Measurements from ENCODE around the gene ANKRD44.

- TF ChIP-seq, protein P1, sequence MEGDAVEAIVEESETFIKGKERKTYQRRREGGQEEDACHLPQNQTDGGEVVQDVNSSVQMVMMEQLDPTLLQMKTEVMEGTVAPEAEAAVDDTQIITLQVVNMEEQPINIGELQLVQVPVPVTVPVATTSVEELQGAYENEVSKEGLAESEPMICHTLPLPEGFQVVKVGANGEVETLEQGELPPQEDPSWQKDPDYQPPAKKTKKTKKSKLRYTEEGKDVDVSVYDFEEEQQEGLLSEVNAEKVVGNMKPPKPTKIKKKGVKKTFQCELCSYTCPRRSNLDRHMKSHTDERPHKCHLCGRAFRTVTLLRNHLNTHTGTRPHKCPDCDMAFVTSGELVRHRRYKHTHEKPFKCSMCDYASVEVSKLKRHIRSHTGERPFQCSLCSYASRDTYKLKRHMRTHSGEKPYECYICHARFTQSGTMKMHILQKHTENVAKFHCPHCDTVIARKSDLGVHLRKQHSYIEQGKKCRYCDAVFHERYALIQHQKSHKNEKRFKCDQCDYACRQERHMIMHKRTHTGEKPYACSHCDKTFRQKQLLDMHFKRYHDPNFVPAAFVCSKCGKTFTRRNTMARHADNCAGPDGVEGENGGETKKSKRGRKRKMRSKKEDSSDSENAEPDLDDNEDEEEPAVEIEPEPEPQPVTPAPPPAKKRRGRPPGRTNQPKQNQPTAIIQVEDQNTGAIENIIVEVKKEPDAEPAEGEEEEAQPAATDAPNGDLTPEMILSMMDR (conservative IDR thresholded peaks at IDR 0.05; ENCODE audit: low read depth, low read length), result no peak
- TF ChIP-seq EZH2 (IDR thresholded peaks at IDR 0.05; ENCODE audit: low read length, unreplicated experiment), result no peak
- TF ChIP-seq EZH2phosphoT487 (IDR thresholded peaks at IDR 0.05; ENCODE audit: borderline replicate concordance, low read length), result no peak
Measured at GRCh38 chr2:197201874-197202273, 108.7 kb downstream of the ANKRD44 start.

Data from PC-3 (cell line).